Lung (tissue), 4 donors: ENCODE measurements around the gene DPY30. TPM values are rescaled to one million over a fixed set of nuclear protein-coding genes. Genes with fewer than 3 reads are reported as not detected.

Source experiments
- polyA plus RNA-seq, 2 donors: library from polyadenylated mRNA; stranded (reverse); fragments of 200-250 nt; gene quantifications; one replicate each; pipeline ENCODE4 v1.2.1, GENCODE V29; 2013
- total RNA-seq, 2 donors: library from RNA; depleted of rRNA in 1 of 2; stranded (reverse); fragments of >200 nt in 1 of 2; gene quantifications; one replicate each; pipeline ENCODE4 v1.2.1, GENCODE V29; 2014 to 2021
- donor health status: Bipolar disorder and iron deficiency.
- donor health status: healthy.
- donor health status: DM: yes; HTN: yes; CAD: no.

DPY30 gene
- total and polyA plus RNA-seq, 4 donors, result 53.8 to 144 (median 69.1) TPM

Other genes starting within 250 kb of the DPY30 start
- 10 to 100 TPM; 30.7 to 33.4 TPM for gene MEMO1, start 28.8 kb downstream of the DPY30 start, total RNA-seq
- 10 to 100 TPM; 31.0 to 38.5 TPM for gene MEMO1, start 28.8 kb downstream of the DPY30 start, polyA plus RNA-seq
- 10 to 100 TPM; 12.8 to 30.5 TPM for gene SPAST, start 23.8 kb upstream of the DPY30 start, total RNA-seq
- 1 to 10 TPM; 4.1 to 6.5 TPM for gene SPAST, start 23.8 kb upstream of the DPY30 start, polyA plus RNA-seq
- 10 to 100 TPM; 19.0 to 27.7 TPM for gene SLC30A6, start 126.1 kb upstream of the DPY30 start, total RNA-seq
- gene SLC30A6, start 126.1 kb upstream of the DPY30 start, polyA plus RNA-seq, result 10 to 100 TPM in 1 of 2 donors, 1 to 10 TPM in 1; 4.4 to 10.5 TPM
- gene NLRC4, start 225.1 kb upstream of the DPY30 start, total RNA-seq, result 10 to 100 TPM in 1 of 2 donors, 1 to 10 TPM in 1; 3.8 to 15.3 TPM
- gene NLRC4, start 225.1 kb upstream of the DPY30 start, polyA plus RNA-seq, result 10 to 100 TPM in 1 of 2 donors, 1 to 10 TPM in 1; 6.0 to 18.2 TPM
- 10 to 100 TPM; 32.5 to 48.5 TPM for gene YIPF4, start 238.1 kb upstream of the DPY30 start, total RNA-seq
- gene YIPF4, start 238.1 kb upstream of the DPY30 start, polyA plus RNA-seq, result 10 to 100 TPM; 14.2 to 16.4 TPM